Dermis blood vessel endothelial cell (primary cell): ENCODE results near the gene ARL8A. TPM values are rescaled to one million over a fixed set of nuclear protein-coding genes. Genes with fewer than 3 reads are reported as not detected.
"Not testable (repeated sequence)": the region's sequence is repeated elsewhere in the genome, so short reads cannot be mapped to it uniquely, and the experiment has no call there.

Experiments used
- DNase-seq: peaks from one replicate; pipeline ENCODE4 v3.0.0; 2010
- total RNA-seq: library from RNA; depleted of rRNA; stranded (reverse); fragments of >200 nt; gene quantifications from 2 replicates; pipeline ENCODE4 v1.2.3, GENCODE V29; 2014

ARL8A gene
- total RNA-seq, result 32.7 and 40.5 TPM in 2 replicates

DNA sequence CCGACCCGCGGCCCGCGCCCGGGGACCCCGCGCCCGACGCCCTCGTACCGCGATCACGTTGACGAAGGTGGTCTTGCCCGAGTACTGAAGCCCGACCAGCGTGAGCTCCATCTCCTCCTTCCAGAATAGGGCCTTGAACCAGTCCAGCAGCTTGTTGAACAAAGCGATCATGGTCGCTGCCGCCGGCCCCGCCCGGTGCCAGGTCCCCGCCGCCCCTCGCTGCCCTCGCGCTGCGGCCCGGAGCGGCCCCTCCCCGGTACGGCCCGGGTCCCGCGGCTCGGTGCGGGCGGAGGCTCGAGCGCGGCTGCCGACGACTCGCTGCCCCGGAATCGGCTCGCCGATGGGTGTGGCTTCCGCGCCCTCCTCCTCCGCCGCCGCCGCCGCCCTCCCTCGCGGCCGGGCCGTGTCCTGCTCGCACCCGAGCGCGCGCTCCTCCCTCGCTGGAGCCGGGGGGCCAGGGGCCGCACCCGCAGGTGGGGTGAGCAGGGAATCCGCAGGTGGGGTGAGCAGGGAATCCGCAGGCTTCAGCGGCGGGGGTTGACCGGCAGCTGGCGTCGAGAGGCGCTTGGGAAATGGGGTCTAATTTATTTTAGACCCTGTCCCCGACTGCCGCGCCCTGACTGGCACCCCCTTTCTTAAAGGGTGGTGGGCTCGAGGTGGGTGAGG is at the start of gene ARL8A:
Gene ARL8A (minus strand): TSS at position 336 of the 666 bp plus-strand sequence. CDS start 165 bp downstream, at position 171.
- peak; percentile 57 for DNase-seq

DNA sequence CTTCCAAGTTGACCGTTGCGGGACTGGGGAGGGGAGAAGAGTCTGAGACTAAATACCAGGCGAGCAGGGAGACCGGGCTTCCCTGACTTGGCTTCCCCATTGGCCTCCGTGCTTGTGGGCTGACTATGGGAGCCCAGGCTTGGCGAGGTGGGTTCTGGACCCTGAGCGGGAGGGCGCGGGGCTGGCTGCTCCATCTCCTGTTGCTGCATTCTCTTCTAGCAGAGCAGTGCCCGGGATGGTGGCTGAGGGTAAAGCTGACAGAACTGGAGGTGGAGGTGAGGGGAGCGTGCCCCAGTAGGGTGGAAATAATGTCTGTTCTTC is 49.8 kb upstream of the ARL8A start:
- no peak for DNase-seq

DNA sequence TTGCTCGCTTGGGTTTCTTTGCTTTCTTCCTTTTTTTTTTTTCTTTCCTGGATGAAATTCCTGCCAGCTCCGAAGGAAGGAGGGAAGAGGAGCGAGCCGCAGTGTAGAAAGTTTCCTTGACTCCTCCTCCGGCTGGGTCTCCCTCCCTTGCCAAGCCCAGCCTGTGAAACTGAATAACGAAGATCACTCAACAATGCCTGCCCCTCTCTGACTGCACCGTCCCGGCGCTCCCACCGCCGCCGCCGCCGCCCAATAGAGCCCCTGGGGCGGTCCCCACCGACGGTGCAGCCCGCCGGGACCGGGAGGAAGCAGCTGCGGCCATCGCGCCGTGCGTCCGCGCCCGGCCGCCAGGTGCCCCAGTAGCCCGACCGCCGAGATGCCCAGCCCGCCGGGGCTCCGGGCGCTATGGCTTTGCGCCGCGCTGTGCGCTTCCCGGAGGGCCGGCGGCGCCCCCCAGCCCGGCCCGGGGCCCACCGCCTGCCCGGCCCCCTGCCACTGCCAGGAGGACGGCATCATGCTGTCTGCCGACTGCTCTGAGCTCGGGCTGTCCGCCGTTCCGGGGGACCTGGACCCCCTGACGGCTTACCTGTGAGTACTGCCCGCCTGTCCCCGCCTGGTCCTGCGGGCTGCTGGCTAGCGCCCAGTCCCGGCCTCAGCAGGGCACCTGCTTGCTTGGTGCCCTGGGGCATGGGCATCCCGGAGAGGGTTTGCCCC is 49.2 kb upstream of the ARL8A start, which contains the start of gene LGR6:
Gene LGR6 (plus strand): TSS at position 186 of the 714 bp plus-strand sequence. CDS start 191 bp downstream, at position 377.
- DNase-seq, result peak; percentile 19

DNA sequence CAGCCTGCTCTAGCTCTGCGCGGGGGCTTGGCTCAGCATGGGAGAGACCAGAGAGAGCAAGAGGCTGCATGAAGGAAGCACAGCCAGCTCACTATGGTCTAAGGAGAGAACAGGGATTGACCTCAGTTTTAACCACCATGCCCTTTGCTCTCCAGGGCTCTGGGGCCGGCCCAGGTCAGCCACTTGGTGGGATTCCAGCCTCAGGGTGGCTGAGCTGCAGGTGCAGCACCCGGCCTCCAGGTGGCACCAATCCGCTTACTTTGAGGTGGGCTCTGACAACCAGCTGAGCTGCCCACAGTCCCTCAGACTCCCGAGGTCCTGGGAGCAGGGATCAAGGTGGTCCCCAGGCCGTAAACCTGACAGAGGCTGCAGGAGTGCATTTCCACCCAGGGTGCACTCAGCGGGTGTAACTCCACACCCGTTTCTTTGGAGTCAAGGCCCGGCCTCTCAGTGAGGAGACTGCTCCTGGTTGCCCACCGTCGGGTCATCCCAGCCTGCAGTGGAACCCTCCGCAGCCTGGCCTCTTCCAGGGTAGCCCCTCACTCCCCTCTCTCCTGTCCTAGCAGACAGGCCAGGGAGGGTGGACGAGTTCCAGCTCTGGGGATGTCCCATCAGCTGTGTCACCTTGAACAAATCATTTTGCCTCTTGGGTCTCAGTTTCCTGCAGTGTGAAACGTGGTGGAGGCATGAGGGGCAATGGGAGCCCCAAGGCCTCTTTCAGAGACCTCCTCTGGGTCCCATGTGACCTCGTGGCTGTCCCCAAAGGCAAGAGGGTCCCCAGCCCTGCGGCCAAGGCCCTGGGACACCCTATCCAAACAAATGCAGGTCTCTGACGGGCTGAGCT is 48.5 kb upstream of the ARL8A start:
- DNase-seq, result peak; percentile 75

DNA sequence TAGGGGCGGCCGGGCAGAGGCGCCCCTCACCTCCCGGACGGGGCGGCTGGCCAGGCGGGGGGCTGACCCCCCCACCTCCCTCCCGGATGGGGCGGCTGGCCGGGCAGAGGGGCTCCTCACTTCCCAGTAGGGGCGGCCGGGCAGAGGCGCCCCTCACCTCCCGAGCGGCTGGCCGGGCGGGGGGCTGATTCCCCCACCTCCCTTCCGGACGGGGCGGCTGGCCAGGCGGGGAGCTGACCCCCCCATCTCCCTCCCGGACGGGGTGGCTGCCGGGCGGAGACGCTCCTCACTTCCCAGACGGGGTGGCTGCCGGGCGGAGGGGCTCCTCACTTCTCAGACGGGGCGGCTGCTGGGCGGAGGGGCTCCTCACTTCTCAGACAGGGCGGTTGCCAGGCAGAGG is 46.9 kb upstream of the ARL8A start:
- DNase-seq, result not testable (repeated sequence)

DNA sequence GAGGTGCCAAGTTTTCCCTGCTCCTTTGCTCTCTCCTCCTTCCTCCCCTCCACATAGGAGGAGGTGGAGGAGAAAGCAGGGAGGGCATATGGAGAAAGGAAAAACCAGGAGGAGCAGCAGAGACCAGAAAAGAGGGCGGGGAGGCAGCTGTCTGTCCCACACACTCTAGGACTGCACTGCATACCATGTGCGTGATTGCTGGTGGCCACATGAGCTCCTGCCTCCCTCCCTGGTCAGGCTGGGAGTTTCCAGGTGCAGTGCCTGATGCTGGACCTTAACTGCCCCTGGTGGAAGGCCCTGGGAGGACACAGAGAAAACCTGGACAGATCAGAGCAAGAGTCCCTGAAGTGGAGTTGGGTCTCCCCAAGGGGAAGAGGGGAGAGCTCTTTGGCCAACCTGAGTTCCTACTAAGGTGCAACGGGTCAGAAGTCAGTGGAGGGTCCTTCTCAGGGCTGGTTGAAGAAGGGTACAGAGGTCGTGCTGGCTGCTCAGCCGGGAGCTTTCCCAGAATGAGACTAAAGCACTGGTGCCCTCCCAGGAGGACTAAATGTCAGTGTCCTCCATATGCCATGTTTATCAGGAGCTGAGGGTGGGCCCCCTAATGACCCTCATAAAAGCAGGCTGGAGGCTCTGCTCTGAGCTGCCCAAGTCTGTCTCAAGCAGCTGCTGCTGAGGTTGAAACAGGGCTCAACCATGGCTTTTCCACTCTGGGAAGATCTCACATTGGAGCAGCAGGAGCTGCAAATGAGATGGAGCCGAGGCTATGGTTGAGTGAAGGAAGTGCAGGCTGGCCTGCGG is 45.6 kb upstream of the ARL8A start:
- peak; percentile 40 for DNase-seq

DNA sequence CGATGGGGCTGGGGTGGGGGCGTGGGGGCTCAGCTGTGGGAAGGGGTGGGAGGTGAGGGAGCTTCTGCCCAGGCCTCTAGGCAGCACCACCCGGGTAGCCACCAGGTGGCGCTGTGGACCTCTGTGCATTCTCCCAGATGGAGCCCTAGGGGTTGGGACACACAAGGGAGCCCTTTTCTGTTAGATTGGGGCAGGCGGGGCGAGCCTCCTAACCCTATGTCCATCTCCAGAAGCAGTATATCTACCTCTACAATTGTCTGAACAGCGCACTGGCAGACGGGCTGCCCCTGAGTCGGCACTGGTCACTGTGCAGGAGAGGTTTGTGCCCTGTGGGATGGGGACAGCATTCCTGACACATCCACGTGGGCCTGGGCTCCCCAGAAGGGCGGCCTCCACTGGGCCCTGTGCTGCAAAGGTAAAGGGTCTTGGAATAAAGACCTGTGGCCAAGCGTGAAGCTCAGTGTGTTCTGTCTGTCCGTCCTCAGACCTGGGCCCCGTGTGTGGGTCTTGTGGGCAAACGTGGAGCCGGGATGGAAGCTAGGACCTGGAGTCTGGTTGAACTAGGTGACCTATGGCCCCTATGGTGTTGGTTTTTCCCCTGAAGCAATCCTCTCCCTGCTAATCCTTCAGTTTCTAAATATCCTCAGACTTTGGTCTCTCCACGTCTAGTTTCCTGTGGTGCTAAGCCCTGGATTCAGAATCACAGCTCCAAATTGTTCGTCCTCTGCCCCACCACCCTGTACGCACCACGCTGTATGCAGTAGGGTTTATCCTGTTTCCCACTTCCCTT is 44.7 kb upstream of the ARL8A start:
- peak; percentile 77 for DNase-seq

DNA sequence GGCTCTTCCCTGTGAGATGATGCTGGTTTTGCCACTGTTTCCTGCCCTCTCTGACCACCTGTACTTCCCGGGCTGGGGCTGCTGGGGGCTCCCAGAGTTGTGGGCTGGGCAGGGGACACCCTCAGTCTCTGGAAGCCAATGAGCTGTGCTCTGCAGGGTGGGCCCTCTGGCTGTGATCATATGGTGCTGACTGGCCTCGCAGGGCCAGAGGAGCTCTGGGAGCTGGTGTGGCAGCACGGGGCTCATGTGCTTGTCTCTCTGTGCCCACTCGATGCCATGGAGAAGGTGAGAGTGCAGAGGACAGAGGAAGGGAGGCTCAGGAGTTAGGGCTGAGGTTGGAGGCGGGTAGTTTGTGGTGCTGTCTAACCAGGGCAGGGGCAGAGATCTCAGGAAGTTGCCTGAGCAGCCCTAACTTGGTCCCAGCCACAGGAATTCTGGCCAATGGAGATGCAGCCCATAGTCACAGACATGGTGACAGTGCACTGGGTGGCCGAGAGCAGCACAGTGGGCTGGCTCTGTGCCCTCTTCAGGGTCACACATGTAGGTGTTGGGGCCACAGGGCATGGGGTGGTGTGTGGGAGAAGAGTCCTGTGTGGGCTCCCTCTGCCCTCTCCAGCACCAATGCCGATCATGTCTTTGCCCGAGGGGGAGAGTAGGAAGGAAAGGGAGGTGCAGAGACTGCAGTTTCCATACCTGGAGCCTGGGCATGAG is 43.3 kb upstream of the ARL8A start:
- DNase-seq, result no peak

DNA sequence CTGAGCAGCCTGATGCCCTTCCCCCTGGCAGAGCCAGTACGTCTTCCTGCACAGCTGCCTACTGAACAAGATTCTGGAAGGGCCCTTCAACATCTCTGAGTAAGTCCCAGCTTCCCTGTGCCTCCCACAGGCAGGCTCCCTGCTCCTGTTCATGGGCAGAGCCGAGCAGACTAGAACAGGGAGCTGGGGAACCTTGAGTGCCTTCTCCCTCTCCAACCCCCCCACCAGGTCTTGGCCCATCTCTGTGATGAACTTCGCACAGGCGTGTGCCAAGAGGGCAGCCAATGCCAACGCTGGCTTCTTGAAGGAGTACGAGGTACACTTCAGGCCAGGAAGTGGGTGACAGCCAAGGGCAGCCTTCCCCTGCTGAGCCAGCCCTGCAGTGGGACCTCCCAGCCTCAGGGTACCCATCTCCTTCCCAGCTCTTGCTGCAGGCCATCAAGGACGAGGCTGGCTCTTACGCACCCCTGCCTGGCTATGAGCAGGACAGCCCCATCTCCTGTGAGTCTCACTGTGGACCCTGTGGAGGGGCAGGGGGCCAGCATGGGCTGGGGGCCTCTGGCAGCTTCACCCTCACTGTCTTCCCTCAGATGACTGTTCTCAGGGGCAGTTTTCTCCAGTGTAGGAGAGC is 42.6 kb upstream of the ARL8A start:
- no peak for DNase-seq

DNA sequence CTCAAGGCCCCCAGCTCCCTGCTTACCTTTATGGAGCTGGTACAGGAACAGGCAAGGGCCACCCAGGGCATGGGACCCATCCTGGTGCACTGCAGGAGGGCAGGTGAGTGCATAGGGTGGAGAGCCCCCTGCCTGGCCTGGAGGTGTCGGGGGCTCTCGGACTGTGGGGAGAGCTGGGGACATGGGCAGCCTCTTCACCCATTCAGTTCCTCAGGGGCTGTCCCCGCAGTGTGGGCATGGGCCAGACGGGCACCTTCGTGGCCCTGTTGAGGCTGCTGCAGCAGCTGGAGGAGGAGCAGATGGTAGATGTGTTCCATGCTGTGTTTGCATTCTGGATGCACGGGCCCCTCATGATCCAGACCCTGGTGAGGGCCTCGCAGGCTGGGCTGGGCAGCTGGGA is 41.8 kb upstream of the ARL8A start:
- no peak for DNase-seq

DNA sequence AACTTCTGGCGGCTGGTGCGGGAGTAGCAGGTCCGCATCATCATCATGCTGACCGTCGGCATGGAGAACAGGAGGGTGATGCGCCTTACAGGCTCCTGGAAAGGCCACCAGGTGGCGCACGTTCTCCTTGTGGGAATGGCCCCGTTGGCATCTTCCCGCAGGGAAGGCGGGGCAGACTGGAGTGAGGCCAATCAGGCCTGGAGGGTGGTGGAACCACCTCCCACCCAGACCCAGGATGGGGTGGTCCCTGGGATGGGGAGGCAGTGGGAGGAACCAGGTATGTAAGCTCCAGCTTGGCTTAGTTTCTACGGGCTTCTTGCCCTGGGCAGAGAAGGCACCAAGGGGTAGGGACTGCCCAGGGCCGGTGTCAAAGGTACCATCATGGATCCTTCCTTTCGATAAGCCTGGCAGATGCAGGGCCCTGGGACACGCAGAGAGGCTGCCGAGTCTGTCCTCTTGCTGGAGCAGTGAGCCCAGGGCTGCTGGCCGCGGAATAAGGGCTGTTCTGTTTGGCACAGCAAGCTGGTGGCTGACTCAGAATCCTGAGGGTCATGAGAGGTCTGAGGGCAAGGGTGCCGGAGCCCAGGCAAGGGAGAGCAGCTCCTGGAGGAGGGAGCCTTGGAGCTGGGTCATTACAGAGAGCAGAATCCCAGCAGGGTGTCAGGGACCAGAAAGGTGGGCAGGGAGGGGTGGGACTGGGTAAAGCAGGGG is 40.4 kb upstream of the ARL8A start:
- DNase-seq, result peak; percentile 92

DNA sequence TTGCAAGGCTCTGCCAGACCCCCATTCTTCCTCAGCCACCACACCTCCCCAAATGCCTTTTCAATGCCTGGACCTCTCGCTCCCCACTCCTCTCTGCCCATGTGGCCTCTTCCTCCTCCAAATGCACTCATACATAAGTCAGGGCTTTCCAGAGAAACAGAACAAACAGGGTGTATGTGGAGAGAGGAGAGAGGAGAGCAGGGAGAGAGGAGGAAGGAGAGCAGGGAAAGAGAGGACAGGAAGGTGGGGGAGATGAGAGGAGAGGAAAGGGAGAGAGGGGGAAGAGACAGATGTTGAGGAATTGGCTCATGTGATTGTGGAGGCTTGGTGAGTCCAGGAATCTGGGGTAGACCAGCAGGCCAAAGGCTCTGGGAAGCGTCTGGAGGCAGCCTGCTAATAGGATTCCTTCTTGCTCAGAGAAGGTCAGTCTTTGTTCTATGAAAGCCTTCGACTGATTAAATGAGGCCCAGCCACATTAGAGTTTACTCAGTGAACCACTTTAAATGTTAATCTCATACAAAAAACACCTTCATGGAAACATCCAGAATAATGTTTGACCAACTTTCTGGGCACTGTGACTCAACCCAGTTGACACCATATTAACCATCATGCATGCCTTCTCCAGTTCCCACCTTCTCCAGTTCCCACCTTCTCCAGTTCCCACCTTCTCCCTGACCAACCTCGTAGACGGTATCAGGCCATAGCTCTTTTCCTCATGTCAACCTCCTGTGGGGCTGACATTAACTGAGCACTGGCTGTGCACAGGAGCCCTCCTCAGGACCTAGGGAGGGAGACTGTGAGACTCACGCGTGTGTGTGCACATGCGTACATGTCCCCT is 37.7 kb upstream of the ARL8A start:
- DNase-seq, result no peak

DNA sequence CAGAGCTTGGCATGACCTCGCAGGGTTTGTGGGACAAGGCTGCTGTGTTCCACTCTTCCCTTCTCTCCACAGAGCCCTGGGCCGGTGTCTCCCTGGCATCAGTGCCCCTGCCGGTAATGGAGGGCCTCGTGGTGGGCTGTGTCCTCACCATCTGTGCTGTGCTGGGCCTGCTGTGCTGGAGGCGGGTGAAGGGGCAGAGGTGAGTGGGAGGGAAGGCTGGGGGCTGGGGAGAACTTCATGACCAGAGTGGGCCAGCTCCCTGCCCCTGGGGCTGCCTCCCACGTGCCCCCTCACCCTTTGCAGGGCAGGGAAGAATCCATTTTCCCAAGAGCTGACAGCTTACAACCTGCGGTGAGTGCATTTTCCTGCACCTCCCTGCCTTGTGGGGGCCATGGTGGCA is 37.0 kb upstream of the ARL8A start:
- DNase-seq, result no peak

DNA sequence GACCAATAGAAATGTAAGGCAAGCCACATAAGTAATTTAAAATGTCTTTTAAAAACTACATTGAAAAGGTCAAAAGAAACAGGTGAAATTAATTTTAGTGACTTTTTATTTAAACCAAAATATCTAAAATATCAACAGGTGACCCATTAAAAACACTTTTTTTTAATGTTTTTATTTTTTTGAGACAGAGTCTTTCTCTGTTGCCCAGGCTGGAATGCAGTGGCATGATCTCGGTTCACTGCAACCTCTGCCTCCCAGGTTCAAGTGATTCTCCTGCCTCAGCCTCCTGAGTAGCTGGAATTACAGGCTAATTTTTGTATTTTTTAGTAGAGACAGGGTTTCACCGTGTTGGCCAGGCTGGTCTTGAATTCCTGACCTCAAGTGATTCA is 36.2 kb upstream of the ARL8A start:
- not testable (repeated sequence) for DNase-seq

DNA sequence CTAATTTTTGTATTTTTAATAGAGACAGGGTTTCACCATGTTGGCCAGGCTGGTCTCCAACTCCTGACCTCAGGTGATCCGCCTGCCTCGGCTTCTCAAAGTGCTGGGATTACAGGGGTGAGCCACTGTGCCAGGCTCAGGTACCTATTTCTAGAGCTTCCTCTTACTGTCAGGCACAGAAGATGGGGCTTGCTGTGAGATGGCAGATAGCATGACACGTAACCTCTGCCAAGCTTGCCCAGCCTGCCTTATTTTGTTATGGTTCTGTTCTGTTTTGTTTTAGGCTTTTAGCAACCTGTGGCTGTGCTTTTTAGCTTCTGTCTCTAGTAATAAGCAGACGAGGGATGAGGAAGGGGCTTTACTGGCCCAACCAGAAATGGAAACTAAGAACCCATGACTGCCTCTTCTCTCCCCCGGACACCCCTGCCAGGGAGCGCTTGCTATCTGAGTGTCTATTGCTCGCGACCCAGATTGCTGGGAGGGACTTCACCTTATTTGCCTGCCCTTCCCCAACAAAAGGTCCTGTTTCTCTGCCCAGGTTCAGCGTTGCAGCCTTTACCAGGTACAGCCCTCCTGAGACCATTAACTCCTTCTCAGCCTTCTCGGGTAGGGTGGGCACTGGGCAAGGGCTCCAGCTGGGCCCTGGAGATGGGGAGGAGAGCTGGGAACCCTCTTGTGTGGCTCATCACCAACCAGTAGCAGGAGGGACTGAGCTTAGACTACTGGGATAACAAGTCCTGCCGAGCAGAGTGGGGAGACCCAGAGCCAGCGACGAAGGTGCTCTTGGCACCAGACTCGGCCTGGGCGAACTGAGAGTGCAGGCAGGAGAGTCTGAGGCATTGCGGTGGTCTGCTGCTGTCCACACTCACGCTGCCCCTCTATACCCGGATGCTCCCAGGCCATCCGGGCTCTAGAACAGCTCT is 35.6 kb upstream of the ARL8A start:
- DNase-seq, result no peak

DNA sequence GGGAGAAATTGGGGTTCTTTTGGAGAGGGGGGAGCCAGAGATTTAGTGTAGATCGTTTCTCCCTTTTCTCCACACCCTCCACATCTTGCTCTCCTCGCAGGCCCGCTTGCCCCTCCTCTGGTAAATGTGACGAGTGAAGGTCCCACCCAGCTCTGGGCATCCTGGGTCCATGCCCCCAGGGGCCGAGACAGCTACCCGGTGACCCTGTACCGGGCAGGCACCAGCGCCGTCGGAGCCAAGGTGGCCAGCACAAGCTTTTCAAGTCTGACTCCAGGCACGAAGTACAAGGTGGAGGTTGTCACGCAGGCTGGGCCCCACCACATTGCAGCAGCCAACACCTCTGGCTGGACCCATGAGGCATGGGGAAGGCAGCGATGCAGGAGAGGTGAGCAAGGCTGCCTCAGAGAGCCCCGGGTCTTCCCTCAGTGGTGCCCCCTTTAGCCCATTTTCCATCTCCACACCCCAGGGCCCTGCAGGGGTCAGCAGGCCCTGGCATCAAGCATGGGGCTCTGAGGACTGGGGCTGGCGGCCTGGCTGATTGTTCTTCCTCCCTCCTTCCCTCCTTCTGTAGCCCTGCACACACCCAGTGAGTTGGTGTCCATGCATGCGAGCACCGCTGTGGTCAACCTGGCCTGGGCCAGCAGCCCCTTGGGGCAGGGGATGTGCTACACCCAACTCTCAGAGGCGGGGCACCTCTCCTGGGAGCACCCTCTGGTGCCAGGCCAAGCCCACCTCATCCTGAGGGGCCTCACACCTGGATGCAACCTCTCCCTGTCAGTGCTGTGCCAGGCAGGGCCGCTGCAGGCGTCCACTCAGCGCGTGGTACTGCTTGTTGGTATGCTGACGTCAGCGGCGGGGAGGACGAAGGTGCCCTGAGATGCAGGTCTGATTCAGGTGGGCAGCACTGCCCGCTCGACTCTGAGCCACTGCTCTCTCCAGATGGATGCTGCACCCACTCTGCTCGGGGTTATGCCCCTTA is 32.7 kb upstream of the ARL8A start:
- DNase-seq, result no peak

DNA sequence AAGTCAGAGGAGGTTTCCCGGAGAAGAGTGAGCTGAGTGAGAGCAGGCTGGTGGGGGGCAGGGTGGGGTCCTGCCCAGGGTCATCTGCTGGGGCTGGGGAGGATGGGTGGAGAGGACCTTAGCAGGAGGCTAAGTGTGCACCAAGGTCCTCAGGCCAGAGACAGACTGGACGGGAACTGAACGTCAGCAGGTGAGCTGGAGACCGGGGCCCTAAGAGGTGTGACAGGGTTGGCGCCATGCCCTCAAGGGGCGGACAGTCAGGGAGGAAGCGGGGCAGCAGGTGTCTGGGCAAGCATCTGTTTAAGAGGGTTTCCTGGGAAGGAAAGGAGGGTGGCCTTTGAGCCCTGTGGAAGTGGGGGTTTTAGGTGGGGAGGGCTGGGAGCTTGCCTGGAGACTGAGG is 29.5 kb upstream of the ARL8A start:
- DNase-seq, result no peak
